ENCODE results near the gene SLC27A5.
"Not testable (repeated sequence)": the region's sequence is repeated elsewhere in the genome, so short reads cannot be mapped to it uniquely, and the experiment has no call there.

The SLC27A5 gene

DNA sequence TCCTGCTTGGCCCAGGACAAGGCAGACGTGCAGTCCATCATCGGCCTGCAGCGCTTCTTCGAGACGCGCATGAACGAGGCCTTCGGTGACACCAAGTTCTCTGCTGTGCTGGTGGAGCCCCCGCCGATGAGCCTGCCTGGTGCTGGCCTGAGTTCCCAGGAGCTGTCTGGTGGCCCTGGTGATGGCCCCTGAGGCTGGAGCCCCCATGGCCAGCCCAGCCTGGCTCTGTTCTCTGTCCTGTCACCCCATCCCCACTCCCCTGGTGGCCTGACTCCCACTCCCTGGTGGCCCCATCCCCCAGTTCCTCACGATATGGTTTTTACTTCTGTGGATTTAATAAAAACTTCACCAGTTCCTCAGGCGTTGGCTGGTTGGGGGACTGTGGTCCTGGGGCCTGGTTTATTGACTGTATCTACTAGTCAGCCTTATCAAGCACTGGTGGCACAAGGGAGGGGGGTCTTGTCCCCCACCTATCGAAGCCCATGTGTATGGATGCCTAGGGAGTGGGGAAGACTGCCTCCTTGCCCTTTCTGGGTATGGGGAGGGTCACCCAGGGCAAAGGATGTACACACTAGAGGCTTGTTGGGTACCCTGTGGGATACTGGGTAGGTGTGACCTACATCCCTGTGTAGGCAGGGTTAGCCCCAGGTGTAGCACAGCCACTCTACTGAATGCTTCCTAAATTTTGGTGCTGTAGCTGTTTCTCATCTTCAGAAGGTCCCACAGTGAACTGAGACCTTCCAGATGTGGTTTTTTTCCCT is 38.8 kb upstream of the SLC27A5 start:
- DNase-seq (ENCODE audit: low spot score) = no peak

DNA sequence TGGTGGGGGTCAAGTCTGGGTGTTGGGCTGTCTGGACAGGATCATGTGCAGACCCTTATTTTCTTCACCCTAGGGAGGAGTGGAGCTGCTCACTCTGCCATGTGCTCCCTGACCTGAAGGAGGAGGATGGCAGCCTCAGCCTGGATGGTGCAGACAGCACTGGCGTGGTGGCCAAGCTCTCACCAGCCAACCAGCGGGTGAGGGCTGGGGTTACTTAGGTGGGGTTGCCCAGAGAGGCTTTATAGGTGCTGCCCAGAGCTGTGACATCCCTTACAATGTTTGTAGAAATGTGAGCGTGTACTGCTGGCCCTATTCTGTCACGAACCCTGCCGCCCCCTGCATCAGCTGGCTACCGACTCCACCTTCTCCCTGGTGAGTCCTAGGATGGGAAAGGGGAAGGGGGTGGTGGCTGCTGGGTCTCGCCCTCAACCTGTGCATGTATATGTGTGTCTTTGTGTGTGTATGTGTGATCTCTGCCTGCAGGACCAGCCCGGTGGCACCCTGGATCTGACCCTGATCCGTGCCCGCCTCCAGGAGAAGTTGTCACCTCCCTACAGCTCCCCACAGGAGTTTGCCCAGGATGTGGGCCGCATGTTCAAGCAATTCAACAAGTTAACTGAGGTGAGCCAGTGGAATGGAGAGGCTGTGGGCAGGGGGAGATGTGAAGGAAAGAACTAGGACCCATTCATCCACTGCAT is 38.0 kb upstream of the SLC27A5 start:
- no peak for DNase-seq (ENCODE audit: low spot score)

DNA sequence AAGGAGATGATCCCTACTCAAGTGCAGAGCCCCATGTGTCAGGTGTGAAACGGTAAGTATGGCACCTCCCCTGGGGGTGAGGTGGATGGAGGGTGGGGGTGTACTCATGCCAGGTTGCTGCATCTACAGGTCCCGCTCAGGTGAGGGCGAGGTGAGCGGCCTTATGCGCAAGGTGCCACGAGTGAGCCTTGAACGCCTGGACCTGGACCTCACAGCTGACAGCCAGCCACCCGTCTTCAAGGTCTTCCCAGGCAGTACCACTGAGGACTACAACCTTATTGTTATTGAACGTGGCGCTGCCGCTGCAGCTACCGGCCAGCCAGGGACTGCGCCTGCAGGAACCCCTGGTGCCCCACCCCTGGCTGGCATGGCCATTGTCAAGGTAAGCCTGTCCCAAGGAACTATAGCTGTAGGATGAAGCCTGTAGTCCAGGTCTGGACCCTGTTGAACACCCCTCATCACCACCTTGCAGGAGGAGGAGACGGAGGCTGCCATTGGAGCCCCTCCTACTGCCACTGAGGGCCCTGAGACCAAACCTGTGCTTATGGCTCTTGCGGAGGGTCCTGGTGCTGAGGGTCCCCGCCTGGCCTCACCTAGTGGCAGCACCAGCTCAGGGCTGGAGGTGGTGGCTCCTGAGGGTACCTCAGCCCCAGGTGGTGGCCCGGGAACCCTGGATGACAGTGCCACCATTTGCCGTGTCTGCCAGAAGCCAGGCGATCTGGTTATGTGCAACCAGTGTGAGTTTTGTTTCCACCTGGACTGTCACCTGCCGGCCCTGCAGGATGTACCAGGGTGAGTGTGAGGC is 37.3 kb upstream of the SLC27A5 start:
- no peak for DNase-seq (ENCODE audit: low spot score)

DNA sequence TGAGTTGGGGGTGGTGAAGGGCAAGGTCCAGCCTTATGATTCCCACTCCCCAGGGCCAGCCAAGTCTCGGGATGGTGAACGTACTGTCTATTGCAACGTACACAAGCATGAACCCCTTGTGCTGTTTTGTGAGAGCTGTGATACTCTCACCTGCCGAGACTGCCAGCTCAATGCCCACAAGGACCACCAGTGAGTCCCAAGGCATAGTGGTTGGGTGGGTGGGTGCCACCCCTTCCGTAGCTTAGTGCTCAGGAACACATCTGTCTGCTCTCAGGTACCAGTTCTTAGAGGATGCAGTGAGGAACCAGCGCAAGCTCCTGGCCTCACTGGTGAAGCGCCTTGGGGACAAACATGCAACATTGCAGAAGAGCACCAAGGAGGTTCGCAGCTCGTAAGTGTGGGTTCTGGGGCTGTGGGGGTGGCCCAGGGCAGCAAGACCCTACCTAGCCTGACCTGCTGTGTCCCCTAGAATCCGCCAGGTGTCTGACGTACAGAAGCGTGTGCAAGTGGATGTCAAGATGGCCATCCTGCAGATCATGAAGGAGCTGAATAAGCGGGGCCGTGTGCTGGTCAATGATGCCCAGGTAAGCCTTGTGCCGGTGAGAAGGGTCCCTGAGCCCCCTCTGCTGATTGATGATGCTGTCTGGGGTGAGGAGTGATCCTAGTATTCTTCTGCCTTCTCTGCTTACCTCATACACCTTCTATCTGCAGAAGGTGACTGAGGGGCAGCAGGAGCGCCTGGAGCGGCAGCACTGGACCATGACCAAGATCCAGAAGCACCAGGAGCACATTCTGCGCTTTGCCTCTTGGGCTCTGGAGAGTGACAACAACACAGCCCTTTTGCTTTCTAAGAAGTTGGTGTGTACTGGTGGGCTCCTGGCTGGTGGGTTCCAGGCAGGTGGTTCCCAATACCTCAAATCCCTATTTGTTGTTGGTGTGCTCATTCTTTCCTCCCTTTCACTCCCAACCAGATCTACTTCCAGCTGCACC is 35.8 kb upstream of the SLC27A5 start:
- no peak for DNase-seq (ENCODE audit: low spot score)

DNA sequence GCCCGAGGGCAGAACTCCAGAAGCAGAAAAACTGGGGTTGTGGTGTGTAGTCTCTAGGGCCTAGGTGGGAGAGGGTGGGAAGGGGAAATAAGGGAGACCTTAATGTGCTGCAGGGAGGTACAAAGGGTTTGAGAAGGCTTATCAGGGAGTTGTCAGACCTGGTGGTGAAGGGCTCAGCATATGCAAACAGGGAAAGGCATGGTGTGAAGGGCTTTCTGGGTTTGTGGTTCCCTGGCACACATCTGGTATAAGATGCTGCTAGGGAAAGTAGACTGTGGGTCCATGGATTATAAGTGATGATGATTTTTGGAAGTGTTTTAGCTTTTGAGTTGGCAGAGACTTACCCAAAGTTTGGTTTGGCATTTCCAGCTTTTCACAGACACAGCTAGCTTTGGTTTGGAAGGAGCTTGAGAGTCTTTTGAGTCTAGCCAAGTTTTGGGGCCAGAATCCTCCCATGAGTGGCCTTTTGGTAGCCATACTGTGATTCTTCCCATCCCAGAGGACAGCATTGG is 34.3 kb upstream of the SLC27A5 start:
- peak; percentile 14 for DNase-seq (ENCODE audit: low spot score)

DNA sequence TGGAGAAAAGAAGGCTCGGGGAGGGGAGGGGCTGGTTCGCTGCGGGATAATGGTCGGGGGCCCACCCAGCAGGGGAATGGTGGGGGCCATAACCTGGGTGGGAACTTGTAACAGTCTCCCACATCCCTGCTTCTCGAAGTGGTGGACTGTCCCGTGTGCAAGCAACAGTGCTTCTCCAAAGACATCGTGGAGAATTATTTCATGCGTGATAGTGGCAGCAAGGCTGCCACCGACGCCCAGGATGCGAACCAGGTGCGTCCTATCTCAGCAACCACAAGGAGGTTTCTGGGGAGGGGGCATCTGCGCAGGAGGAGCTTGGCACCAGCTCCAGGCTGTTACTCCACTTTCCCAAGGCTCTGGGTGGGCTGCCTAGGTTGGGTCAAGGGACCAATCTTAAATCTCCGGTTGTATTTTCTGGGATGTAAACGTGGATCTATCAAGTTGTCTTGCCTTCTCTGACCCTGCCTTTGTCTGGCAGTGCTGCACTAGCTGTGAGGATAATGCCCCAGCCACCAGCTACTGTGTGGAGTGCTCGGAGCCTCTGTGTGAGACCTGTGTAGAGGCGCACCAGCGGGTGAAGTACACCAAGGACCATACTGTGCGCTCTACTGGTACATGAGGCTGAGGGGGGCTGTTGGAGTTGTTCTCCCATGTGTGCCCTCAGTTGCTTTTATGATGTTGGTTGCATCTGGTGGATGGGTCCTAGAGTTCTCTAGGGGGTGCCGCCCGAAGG is 33.7 kb upstream of the SLC27A5 start:
- DNase-seq (ENCODE audit: low spot score) = peak; percentile 22

DNA sequence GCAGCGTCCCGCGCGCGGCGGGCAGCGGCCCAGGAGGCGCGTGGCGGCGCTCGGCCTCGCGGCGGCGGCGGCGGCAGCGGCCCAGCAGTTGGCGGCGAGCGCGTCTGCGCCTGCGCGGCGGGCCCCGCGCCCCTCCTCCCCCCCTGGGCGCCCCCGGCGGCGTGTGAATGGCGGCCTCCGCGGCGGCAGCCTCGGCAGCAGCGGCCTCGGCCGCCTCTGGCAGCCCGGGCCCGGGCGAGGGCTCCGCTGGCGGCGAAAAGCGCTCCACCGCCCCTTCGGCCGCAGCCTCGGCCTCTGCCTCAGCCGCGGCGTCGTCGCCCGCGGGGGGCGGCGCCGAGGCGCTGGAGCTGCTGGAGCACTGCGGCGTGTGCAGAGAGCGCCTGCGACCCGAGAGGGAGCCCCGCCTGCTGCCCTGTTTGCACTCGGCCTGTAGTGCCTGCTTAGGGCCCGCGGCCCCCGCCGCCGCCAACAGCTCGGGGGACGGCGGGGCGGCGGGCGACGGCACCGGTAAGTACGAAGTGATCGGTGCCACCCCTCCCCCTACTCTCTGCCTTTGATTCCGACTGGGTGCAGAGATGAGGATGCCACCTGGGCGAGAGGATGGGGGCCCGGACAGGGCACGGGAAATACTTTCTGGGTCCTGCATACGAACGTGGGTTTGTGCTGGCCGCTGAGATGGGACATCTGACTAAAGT is 32.9 kb upstream of the SLC27A5 start:
- no peak for DNase-seq (ENCODE audit: low spot score)

DNA sequence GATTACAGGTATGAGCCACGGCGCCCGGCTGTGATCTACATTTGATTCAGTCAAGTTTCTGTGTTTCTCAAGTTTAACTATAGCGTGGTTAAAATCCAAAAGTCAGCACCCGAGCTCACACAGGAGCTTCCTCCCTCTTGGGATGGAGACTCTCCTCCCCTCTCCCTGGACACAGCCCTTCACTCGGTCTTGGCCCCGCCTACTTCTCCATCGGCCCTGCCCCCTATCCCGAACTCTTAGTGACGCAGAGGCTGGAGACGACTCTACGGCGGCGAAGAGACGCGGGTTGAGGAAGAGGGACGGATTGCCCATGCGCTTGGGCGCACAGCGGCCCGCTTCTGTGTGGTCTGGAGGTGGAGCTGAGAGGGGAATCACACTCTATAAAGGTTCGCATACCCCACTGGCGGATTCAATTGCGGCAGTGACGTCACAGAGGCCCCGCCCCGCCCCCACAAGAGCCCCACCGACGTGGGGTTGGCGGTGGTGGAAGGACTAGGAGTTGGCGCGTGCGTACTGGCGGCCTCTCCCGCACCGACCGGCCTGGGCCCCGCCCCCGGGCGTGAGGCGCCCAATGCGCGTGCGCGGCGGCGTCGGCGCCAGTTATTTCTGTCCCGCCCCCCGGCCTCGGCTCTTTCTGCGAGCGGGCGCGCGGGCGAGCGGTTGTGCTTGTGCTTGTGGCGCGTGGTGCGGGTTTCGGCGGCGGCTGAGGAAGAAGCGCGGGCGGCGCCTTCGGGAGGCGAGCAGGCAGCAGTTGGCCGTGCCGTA is 32.2 kb upstream of the SLC27A5 start, which contains the start of gene TRIM28:
TSS of gene TRIM28 (plus strand) at position 239 of the 765 bp plus-strand sequence. CDS start 694 bp downstream, outside the sequence.
- peak; percentile 99 for DNase-seq (ENCODE audit: low spot score)

DNA sequence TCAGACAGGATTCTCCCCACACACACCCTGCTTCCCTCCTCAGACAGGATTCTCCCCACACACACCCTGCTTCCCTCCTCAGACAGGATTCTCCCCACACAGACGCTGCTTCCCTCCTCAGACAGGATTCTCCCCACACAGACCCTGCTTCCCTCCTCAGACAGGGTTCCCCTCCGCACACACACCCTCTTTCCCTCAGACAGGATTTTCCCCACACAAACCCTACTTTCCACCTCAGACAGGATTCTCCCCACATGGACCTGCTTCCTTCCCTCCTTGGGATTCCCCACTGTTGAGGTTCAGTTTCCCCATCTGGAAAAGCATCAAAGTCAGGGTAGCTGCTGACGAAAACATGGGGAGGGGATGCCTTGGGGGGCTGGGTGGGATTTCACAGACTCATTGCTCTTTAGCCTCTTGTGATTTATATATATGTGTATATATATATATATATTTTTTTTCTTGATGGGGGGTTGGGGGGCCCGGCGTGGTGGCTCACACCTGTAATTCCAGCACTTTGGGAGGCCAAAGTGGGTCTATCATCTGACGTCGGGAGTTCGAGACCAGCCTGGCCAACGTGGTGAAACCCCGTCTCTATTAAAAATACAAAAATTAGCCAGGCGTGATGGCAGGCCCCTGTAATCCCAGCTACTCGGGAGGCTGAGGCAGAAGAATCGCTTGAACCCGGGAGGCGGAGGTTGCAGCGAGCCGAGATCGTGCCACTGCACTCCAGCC is 31.0 kb upstream of the SLC27A5 start:
- not testable (repeated sequence) for DNase-seq (ENCODE audit: low spot score)

DNA sequence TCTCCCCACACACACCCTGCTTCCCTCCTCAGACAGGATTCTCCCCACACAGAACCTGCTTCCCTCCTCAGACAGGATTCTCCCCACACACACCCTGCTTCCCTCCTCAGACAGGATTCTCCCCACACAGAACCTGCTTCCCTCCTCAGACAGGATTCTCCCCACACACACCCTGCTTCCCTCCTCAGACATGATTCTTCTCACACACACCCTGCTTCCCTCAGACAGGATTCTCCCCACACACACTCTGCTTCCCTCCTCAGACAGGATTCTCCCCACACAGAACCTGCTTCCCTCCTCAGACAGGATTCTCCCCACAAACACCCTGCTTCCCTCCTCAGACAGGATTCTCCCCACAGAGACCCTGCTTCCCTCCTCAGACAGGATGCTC is 27.4 kb upstream of the SLC27A5 start:
- not testable (repeated sequence) for DNase-seq (ENCODE audit: low spot score)

DNA sequence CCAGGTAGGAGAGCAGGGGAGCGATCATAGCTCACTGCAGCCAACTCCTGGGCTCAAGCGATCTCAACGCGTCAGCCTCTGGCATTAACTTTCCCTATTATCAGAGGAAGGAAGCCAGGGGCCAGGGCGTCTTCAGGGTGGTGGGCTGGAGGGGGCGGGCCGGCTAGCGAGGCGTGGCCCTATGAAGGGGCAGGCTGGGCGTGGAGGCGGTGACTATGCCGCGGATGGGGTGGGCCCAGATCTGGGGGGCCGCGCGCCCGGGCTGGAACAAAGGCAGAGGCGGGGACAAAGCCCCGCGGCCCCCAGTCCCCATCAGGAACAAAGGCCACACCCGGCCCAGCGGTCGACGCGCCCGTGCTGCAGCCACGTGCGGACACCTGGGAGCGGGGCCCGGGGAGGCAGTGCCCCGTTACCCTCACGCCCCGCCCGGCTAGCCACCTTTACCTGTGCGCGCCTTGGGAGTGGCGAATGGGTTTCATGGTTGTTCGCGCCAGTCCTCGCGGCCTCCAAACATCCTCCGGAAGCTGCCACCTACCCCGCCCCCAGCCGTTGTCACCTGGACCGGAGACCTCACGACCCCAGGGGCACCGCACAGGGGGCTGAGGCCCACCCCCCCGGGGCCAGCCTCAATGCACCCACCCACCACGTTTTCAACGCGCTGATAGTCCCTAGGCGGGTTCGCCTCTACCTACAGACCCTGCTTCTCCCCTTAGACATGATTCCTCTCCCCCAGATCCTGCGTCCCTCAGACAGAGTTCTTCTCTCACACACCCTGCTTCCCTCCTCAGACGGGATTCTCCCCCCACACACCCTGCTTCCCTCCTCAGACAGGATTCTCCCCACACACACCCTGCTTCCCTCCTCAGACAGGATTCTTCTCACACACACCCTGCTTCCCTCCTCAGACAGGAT is 26.7 kb upstream of the SLC27A5 start:
- no peak for DNase-seq (ENCODE audit: low spot score)

DNA sequence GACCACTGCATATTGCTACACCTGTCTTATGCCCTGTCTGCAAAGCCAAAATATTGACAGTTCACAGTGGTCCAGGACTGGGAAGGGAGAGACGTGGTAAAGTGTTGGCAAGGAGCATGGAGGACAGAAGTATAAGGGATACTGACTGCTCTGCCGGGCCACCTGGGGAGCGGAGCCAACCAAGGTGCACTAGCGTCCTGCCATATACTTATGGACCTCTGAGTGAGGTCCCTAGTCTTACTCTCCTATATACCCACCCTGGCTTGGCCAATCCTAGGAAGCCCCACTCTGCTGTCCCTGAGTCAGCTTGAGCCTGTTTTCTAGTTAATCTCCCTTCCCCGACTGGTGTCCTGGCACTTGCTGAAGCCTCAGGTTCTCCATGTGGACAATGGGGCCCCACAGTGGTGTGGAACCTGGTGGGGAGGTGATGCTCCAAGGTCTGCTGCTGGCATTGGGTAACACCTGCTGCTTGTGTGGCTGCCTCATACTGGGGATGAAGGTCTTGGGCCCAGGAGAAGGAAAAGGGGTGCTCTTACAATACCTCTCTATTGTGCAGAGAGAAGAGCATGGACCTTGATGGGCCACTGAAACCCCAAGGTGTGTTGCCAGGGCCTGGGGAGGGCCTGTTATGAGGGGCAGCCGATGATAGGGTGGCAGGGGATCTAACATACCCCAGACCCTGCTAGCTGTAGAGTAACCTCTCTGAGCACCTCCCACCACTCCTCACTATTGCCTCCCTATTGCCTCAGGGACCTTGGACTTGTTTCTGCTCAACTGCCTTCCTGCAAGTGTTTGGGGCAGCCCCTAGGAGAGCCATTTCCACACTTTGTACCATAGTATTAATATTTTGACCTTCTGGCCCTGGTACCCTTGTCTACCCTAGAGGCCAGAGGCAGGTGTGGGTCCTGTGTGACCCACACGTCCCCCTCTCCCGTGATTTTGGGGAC is 25.3 kb upstream of the SLC27A5 start:
- no peak for DNase-seq (ENCODE audit: low spot score)

DNA sequence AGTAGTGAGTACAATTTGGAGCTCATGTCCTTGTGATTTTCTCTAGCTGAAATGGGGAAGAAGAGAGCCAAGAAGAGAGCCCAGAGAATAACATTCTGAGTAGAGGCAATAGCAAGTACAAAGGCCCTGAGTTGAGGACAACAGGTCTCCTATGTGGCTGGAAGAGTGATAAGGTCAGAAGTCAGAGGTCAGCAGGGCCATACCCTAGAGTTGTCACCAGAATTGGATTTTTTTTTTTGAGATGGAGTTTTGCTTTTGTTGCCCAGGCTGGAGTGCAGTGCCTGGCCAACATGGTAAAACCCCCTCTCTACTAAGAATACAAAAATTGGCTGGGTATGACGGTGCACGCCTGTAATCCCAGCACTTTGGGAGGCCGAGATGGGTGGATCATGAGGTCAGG is 24.1 kb upstream of the SLC27A5 start:
- no peak for DNase-seq (ENCODE audit: low spot score)

DNA sequence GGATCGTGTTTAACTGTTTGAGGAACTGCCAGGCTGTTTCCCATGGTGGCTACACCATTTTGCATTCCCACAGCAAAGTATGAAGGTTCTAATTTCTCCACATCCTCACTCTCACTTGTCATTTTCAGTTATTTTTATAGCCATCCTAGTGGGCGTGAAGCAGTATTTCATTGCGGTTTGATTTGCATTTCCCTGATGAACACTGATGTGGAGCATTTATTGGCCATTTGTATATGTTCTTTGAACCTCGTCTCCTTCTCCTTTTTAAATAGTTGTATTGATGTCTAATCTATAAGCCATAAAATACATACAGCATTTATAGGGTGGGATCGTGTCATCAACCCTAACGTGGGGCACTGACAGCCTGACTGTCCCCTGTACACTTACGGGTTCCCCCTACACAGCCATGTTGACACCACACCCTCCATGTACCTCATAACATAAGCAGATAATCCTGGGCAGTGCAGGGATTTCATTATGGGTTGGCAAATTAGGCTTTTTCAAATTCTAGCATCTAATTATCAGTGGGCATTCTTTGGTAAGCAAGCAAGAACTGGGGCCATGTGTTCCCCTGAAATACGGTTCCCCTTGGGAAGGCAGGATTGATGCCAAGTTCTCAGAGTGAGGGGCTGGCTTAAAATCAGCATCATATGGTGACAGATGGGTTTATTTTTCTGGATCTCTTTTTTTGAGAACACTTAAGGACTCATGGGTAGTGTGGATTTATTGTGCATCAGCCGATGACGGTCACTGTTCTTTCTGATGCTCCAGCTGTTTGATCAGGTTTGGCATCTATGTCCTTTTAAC is 19.4 kb upstream of the SLC27A5 start:
- no peak for DNase-seq (ENCODE audit: low spot score)

DNA sequence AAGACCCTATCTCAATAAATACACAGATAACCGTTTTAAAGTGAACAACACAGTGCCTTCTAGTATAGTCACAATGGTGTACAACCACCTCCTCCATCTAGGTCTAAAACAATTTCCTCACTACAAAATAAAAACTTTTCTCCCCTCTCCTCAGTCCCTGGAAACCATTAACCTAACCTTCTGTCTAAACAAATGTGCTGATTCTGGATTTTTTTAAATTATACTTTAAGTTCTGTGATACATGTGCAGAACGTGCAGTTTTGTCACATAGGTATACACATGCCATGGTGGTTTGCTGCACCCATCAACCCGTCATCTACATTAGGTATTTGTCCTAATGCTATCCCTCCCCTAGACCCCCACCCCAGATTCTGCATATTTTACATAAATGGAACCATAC is 17.6 kb upstream of the SLC27A5 start:
- no peak for DNase-seq (ENCODE audit: low spot score)

All from hematopoietic multipotent progenitor cell treated with erythropoietin and hydrocortisone succinate and interleukin-3 and kit ligand, for 17 days (in vitro differentiated cells).